GM18873 (cell line): ENCODE results near the gene FAM20A.
"Not testable (repeated sequence)": the region's sequence is repeated elsewhere in the genome, so short reads cannot be mapped to it uniquely, and the experiment has no call there.

Experiments used
- ATAC-seq: cut with Tn5 transposase; IDR thresholded peaks from one replicate; pipeline ENCODE4 v1.9.1; 2021; ENCODE audit warnings: mild to moderate bottlenecking, moderate library complexity, moderate number of reproducible peaks; ENCODE audit not compliant: unreplicated experiment, low FRiP score

FAM20A gene

DNA sequence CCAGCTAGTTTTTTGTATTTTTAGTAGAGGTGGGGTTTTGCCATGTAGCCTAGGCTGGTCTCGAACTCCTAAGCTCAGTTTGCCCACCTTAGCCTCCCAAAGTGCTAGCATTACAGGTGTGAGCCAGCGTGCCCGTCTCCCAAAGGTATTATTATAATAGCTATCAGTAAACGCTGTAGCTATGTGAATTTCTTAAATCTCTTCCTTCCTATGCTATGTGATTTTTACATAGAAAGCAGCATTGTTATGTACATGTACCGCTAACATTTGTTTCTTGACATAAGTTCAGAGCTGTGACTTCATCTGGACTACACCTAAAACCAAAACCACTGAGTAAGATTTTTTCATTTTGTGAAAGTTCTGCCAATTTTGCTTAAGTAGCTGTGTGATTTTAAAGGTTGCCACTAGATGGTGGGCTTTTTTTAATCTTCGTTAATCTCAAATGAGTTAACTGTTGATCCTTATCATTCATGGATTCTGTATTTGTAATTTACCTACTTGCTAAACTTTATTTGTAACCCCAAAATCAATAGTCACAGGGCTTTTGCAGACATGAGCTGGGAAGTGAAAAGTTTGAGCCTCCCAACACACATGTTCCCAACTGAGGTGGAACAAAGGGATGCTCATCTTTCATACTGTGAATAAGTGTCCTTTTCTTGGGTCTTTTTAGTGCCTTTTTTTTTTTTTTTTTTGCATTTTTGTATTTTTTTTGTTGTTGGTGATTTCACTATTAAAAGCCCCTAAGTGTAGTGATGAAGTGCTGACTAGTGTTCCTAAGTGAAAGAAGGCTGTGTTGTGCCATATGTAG, 67.1 kb downstream of the FAM20A start:
- no peak for ATAC-seq

- no peak for ATAC-seq
Measured at GRCh38 chr17:68532826-68533225, 68.3 kb downstream of the FAM20A start.

DNA sequence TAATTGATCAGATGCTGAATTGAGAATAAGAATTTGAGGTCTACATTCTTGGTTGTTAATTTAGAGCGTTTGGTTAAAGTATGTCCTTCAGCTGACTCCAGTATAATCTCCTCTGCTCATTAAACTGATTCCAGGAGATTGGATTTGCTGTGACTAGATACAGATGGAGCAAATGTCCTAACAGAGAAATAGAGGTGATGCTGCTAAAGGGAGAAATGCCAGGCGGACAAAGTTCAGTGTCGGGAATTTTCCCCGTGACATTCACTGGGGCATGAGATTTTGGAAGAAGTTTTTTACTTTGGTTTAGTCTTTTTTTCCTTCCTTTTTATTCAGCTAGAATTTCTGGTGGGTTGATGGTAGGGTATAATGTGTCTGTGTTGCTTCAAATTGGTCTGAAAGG, 69.9 kb downstream of the FAM20A start:
- no peak for ATAC-seq

- ATAC-seq = no peak
Measured at GRCh38 chr17:68527314-68527713, 73.9 kb downstream of the FAM20A start.

- no peak for ATAC-seq
Measured at GRCh38 chr17:68526548-68526947, 74.6 kb downstream of the FAM20A start.

DNA sequence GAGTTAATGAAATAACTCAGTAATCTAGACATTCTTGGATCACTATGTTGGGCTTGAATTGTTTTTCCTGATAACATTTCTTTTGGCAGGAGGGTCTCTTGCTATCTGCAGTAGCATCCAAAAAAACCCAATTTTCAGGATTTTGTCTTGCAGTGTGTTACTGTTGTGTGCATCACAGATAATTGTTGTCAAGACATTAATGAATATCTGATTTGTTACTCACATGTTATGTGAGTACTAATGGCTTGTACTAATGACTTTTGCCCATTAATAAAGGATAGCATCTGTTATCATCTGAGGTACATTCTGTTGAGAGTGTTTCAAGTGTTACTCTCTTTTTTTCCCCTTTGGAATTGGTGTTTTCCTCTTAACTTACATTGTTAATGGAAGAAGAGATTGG, 78.9 kb downstream of the FAM20A start:
- no peak for ATAC-seq

GRCh38 chr17:68519911-68520310, 81.3 kb downstream of the FAM20A start:
- ATAC-seq = no peak

- ATAC-seq = not testable (repeated sequence)
Measured at GRCh38 chr17:68519051-68519450, 82.1 kb downstream of the FAM20A start.

DNA sequence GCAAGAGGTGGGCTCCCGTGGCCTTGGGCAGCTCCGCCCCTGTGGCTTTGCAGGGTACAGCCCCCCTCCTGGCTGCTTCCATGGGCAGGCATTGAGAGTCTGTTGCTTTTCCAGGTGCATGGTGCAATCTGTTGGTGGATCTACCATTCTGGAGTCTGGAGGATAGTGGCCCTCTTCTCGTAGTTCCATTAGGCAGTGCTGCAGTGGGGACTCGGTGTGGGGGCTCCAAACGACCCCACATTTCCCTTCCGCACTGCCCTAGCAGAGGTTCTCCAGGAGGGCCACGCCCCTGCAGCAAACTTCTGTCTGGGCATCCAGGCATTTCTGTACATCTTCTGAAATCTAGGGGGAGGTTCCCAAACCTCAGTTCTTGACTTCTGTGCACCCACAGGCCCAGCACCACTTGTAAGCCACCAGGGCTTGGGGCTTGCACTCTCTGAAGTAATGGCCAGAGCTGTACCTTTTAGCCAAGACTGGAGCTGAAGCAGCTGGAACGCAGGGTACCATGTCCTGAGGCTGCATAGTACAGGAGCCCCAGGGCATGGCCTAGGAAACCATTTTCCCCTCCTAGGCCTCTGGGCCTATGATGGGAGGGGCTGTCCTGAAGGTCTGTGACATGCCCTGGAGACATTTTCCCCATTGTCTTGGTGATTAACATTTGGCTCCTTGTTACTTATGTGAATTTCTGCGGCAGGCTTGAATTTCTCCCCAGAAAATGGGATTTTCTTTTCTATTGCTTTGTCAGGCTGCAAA, 82.9 kb downstream of the FAM20A start:
- no peak for ATAC-seq

DNA sequence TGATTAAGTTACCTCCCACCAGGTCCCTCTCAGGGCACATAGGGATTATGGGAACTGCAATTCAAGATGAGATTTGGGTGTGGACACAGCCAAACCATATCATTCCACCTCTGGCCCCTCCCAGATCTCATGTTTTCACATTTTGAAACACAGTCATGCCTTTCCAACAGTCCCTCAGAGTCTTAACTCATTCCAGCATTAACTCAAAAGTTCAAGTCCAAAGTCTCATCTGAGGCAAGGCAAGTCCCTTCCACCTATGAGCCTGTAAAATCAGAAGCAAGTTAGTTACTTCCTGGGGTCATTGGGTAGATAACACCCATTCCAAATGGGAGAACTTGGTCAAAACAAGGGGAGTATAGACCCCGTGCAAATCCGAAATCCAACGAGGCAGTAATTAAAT, 83.6 kb downstream of the FAM20A start:
- not testable (repeated sequence) for ATAC-seq

DNA sequence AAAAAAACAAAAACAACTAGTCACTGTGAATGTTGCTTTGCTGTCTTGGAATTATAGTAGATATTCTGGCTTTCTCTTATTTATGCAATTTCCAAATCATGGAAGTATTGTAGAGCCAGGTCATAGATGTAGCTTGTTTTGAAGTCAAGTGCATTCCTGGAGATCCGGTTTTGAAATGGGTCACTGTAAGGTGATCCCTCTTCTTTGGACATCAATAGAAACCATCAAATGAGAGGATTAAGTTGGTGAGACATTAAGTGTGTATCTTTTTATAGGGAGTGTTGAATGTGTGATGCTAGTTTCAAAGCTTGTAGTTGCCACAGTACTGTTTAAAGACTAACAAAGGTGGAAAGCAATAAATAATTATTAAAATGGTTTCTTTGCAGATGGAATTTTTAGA, 84.4 kb downstream of the FAM20A start:
- no peak for ATAC-seq

- ATAC-seq = no peak
Measured at GRCh38 chr17:68514831-68515635, 86.1 kb downstream of the FAM20A start.

- no peak for ATAC-seq
Measured at GRCh38 chr17:68513932-68514331, 87.2 kb downstream of the FAM20A start.

- ATAC-seq = no peak
Measured at GRCh38 chr17:68512960-68513474, 88.2 kb downstream of the FAM20A start.

DNA sequence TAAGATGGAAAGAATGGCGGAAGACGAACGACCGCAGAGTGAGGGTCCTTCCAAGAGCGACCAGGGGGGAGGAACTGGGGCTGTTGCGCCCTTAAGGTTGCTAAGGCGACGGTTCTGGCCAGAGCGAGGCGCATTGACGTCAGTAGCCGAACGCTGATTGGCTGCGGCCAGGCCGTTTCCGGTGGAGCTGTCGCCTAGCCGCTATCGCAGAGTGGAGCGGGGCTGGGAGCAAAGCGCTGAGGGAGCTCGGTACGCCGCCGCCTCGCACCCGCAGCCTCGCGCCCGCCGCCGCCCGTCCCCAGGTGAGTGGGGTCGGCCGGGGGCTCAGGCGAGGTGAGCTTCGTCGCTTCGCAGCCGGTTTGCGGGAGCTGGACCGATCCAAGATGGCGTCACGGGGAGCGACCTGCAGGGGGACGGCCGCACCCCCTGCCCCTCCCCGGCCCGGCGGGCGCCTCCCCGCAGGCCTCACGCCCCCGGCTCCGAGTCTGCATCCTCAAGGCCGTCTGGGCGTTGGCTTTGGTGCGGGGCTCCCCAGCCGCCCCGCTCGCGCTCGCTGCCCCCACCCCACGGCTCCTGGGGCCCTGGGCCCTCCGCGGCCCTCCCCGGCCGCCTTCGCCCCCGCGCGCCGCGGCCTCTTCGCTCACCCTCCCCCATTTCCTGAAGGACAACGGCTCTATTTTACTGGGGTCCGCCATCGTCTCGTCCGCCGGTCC, 88.8 kb downstream of the FAM20A start, which contains the start of gene PRKAR1A:
PRKAR1A (plus strand) TSS at position 184 of the 713 bp plus-strand sequence. CDS start 2,970 bp downstream, outside the sequence.
- peak; percentile 94 for ATAC-seq

DNA sequence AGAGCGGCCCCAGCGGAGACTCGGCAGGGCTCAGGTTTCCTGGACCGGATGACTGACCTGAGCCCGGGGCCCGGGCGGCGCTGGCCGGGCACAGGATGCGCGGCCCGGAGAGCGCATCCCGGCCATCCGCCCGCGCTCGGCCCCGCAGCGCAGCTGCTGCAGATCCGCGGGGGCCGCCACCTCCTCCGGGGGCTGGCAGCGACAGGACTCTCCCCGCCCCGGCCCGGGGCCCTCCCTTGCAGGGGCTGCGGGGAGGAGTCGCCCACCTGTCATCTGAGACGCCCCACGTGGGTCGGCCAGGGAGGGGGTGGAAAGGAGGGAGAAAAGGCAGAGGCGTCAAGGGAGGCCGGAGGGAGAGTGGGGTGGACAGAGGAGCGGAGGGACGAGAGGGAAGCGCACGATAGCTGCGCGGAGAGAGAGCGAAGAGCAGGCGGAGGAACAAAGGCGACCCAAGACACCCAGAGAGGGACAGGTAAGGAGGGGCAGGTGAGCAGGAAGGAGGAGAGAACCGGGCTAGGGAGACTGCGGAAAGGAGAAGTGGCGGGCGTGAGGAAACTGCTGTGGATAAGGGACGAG, 89.4 kb downstream of the FAM20A start:
- ATAC-seq = peak; percentile 29

DNA sequence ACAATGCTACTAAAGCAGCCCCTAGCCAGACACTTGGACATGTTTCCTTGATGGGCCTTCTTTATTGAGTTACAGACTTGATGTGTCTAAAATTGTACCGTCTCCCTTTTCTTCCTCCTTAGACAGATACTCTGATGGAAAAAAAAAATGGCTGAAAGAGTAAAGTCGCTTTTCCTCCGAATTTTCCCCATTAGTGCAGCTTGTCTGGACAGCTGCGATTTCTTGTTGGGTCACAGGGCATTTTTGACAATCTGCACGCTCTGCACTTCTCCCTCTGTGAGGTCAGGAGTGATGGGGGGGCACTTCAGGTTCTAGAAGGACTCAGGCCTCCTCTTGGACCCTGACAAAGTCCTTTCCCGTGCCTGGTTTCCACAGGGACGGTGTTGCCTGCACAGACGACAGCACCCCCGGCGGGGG, 89.9 kb downstream of the FAM20A start:
- no peak for ATAC-seq

- ATAC-seq = no peak
Measured at GRCh38 chr17:68509141-68510057, 91.8 kb downstream of the FAM20A start.

DNA sequence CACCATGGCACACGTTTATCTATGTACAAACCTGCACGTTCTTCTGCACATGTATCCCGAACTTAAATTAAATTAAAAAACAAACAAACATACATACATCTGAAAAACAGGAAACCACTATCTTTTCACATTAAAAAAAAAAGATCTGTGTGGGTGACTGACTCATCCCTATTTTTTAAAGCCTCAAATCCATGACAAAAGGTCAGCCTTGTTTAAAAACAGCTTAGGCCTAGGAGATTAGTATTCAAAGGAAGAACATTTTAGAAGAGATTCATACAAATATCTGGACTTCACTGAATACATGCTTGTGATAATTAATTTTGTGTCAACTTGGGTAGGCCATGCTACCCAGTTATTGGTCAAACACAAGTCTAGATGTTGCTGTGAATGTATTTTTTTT, 93.6 kb downstream of the FAM20A start:
- no peak for ATAC-seq
